MG63 (cell line): ENCODE data around the gene FKBP3. TPM values are rescaled to one million over a fixed set of nuclear protein-coding genes. Genes with fewer than 3 reads are reported as not detected.

Source experiments
- DNase-seq: peaks from one replicate; pipeline ENCODE4 v3.0.0-alpha.2; 2020
- H3K27me3 ChIP-seq: fragments of 250-450 bp; sonication (Bioruptor Pico); 2 replicates; pipeline ENCODE4 v1.5.1; 2020; ENCODE audit warnings: mild to moderate bottlenecking, moderate library complexity
- H3K36me3 ChIP-seq: fragments of 250-450 bp; sonication (Bioruptor Pico); 2 replicates; pipeline ENCODE4 v1.5.1; 2020; ENCODE audit warnings: mild to moderate bottlenecking, moderate library complexity
- H3K4me3 ChIP-seq: fragments of 250-450 bp; sonication (Bioruptor Pico); 2 replicates; pipeline ENCODE4 v1.5.1; 2020; ENCODE audit warnings: mild to moderate bottlenecking, moderate library complexity
- H3K9me3 ChIP-seq: fragments of 250-450 bp; sonication (Bioruptor Pico); 2 replicates; pipeline ENCODE4 v1.5.1; 2020; ENCODE audit warnings: mild to moderate bottlenecking, moderate library complexity
- total RNA-seq: library from RNA; depleted of rRNA; stranded (reverse); fragments of >200 nt; shearing (Covaris generic); gene quantifications from 2 replicates; pipeline ENCODE4 v1.2.3, GENCODE V29; 2014; ENCODE audit warnings: low replicate concordance

FKBP3 gene
- total RNA-seq, 1 experiment from 2014 or later, result 22.4 TPM

GRCh38 chr14:45128963-45129629 lies 5.2 kb downstream of the FKBP3 start:
- H3K36me3 ChIP-seq, result peaks cover 21% of the 10 kb centered on the region
- DNase-seq, result no peak
- H3K27me3 ChIP-seq, result no peaks in the 10 kb centered on the region
- H3K9me3 ChIP-seq, result no peaks in the 10 kb centered on the region
- H3K4me3 ChIP-seq, result no peak overlapping the region

GRCh38 chr14:45125754-45126153 lies 8.5 kb downstream of the FKBP3 start:
- no peak for DNase-seq
- Histone ChIP-seq H3K27me3 (no peaks in the 10 kb centered on the region), H3K9me3 (no peaks in the 10 kb centered on the region), H3K36me3 (peaks cover 37% of the 10 kb centered on the region), H3K4me3 (no peak overlapping the region)

GRCh38 chr14:45123271-45123670 lies 11.0 kb downstream of the FKBP3 start:
- Histone ChIP-seq H3K9me3 (no peaks in the 10 kb centered on the region), H3K27me3 (no peaks in the 10 kb centered on the region), H3K4me3 (no peak overlapping the region), H3K36me3 (peaks cover 32% of the 10 kb centered on the region)
- no peak for DNase-seq

GRCh38 chr14:45120096-45120495 lies 14.2 kb downstream of the FKBP3 start:
- Histone ChIP-seq H3K4me3 (no peak overlapping the region), H3K9me3 (no peaks in the 10 kb centered on the region), H3K36me3 (peaks cover 46% of the 10 kb centered on the region), H3K27me3 (no peaks in the 10 kb centered on the region)
- no peak for DNase-seq

- no peak for DNase-seq
- Histone ChIP-seq H3K9me3 (no peaks in the 10 kb centered on the region), H3K36me3 (peaks cover 53% of the 10 kb centered on the region), H3K4me3 (no peak overlapping the region), H3K27me3 (no peaks in the 10 kb centered on the region)
Measured at GRCh38 chr14:45118594-45118993, 15.7 kb downstream of the FKBP3 start.

- Histone ChIP-seq H3K4me3 (no peak overlapping the region), H3K36me3 (peaks cover 63% of the 10 kb centered on the region), H3K9me3 (no peaks in the 10 kb centered on the region), H3K27me3 (no peaks in the 10 kb centered on the region)
- no peak for DNase-seq
Measured at GRCh38 chr14:45114327-45114726, 20.0 kb downstream of the FKBP3 start.

- no peak for DNase-seq
- H3K4me3 ChIP-seq, result no peak overlapping the region
- no peaks in the 10 kb centered on the region for H3K27me3 ChIP-seq
- peaks cover 55% of the 10 kb centered on the region for H3K36me3 ChIP-seq
- H3K9me3 ChIP-seq, result no peaks in the 10 kb centered on the region
Measured at GRCh38 chr14:45112896-45113781, 21.1 kb downstream of the FKBP3 start.

GRCh38 chr14:45104561-45104960 lies 29.7 kb downstream of the FKBP3 start:
- H3K27me3 ChIP-seq, result no peaks in the 10 kb centered on the region
- no peaks in the 10 kb centered on the region for H3K9me3 ChIP-seq
- no peak for DNase-seq

GRCh38 chr14:45103806-45104205 lies 30.5 kb downstream of the FKBP3 start:
- DNase-seq, result no peak
- H3K4me3 ChIP-seq, result no peak overlapping the region
- no peaks in the 10 kb centered on the region for H3K27me3 ChIP-seq
- H3K9me3 ChIP-seq, result no peaks in the 10 kb centered on the region
- H3K36me3 ChIP-seq, result peaks cover 33% of the 10 kb centered on the region

More at GRCh38 chr14:45104561-45104960, 29.7 kb downstream of the FKBP3 start:
- peaks cover 31% of the 10 kb centered on the region for H3K36me3 ChIP-seq
- no peak overlapping the region for H3K4me3 ChIP-seq

- no peaks in the 10 kb centered on the region for H3K27me3 ChIP-seq
- H3K4me3 ChIP-seq, result no peak overlapping the region
- DNase-seq, result no peak
- no peaks in the 10 kb centered on the region for H3K9me3 ChIP-seq
- peaks cover 47% of the 10 kb centered on the region for H3K36me3 ChIP-seq
Measured at GRCh38 chr14:45096218-45096617, 38.1 kb downstream of the FKBP3 start.

- peaks cover 46% of the 10 kb centered on the region for H3K36me3 ChIP-seq
- H3K9me3 ChIP-seq, result no peaks in the 10 kb centered on the region
- no peak for DNase-seq
- H3K4me3 ChIP-seq, result no peak overlapping the region
- H3K27me3 ChIP-seq, result no peaks in the 10 kb centered on the region
Measured at GRCh38 chr14:45095143-45095542, 39.1 kb downstream of the FKBP3 start.

GRCh38 chr14:45094275-45094674 lies 40.0 kb downstream of the FKBP3 start:
- Histone ChIP-seq H3K9me3 (no peaks in the 10 kb centered on the region), H3K36me3 (peaks cover 43% of the 10 kb centered on the region), H3K27me3 (no peaks in the 10 kb centered on the region), H3K4me3 (no peak overlapping the region)
- DNase-seq, result no peak

- no peak for DNase-seq
- no peak overlapping the region for H3K4me3 ChIP-seq
Measured at GRCh38 chr14:45091710-45092109, 42.6 kb downstream of the FKBP3 start.

GRCh38 chr14:45089813-45090212 lies 44.5 kb downstream of the FKBP3 start:
- DNase-seq, result no peak
- no peaks in the 10 kb centered on the region for H3K9me3 ChIP-seq

More at GRCh38 chr14:45091710-45092109, 42.6 kb downstream of the FKBP3 start:
- no peaks in the 10 kb centered on the region for H3K27me3 ChIP-seq
- peaks cover 23% of the 10 kb centered on the region for H3K36me3 ChIP-seq
- H3K9me3 ChIP-seq, result no peaks in the 10 kb centered on the region

GRCh38 chr14:45084946-45085346 lies 49.3 kb downstream of the FKBP3 start:
- peak overlapping the region; percentile 84 for H3K4me3 ChIP-seq
- H3K9me3 ChIP-seq, result no peaks in the 10 kb centered on the region
- no peak for DNase-seq
- no peaks in the 10 kb centered on the region for H3K27me3 ChIP-seq
- no peaks in the 10 kb centered on the region; the same call in 1 of the 2 replicates for H3K36me3 ChIP-seq

More at GRCh38 chr14:45089813-45090212, 44.5 kb downstream of the FKBP3 start:
- Histone ChIP-seq H3K27me3 (no peaks in the 10 kb centered on the region), H3K4me3 (no peak overlapping the region), H3K36me3 (peaks cover 10% of the 10 kb centered on the region)

- peak within 1 kb of the TSS; percentile 84 for H3K4me3 ChIP-seq
- no peaks in the 10 kb centered on the region for H3K36me3 ChIP-seq
- no peaks in the 10 kb centered on the region for H3K27me3 ChIP-seq
- DNase-seq, result peak; percentile 90
- H3K9me3 ChIP-seq, result no peaks in the 10 kb centered on the region
Measured at GRCh38 chr14:45083976-45084722, 50.1 kb downstream of the FKBP3 start, which contains the start of gene PRPF39. Gene PRPF39, plus strand, starts transcription at chr14:45084116. Its CDS starts 11,124 bp downstream, at chr14:45095240.

GRCh38 chr14:45083617-45083975 lies 50.7 kb downstream of the FKBP3 start:
- no peaks in the 10 kb centered on the region for H3K27me3 ChIP-seq
- DNase-seq, result no peak
- no peaks in the 10 kb centered on the region for H3K36me3 ChIP-seq
- peak overlapping the region; percentile 84 for H3K4me3 ChIP-seq
- H3K9me3 ChIP-seq, result no peaks in the 10 kb centered on the region
